Thyroid gland (tissue), 4 donors: ENCODE results near the gene TTC16. TPM values are rescaled to one million over a fixed set of nuclear protein-coding genes. Genes with fewer than 3 reads are reported as not detected.

Source experiments
- DNase-seq, 2 donors: peaks; one replicate each; pipeline ENCODE4 v3.0.0-alpha.2; 2019
- H3K27ac ChIP-seq, 3 donors: fragments of 200-600 bp; sonication (generic); 1 replicate in 2 of 3; 2 replicates in 1 of 3; pipeline ENCODE4 v1.5.1; 2016 to 2019; ENCODE audit warnings: mild to moderate bottlenecking in 1 of 3, moderate library complexity in 1 of 3
- H3K27me3 ChIP-seq: fragments of 200-600 bp; sonication (generic); one replicate; pipeline ENCODE4 v1.5.1; 2019
- H3K36me3 ChIP-seq, 2 donors: fragments of 200-600 bp; sonication (generic); one replicate each; pipeline ENCODE4 v1.5.1; 2016 to 2019
- H3K4me1 ChIP-seq, 2 donors: fragments of 200-600 bp; sonication (generic); one replicate each; pipeline ENCODE4 v1.5.1; 2017 to 2019
- H3K4me3 ChIP-seq, 3 donors: fragments of 200-600 bp; sonication (generic); replicated peaks in 1 of 3; 1 replicate in 2 of 3; 2 replicates in 1 of 3; pipeline ENCODE4 v1.5.1; 2016; ENCODE audit warnings: mild to moderate bottlenecking in 1 of 3
- H3K9me3 ChIP-seq: fragments of 200-600 bp; sonication (generic); one replicate; pipeline ENCODE4 v1.5.1; 2017
- POLR2A ChIP-seq, 2 donors: fragments of 450-650 bp; IDR thresholded peaks; one replicate each; pipeline ENCODE4 v1.6.1; 2017; ENCODE audit warnings: antibody characterized with exemption in 2 of 2, mild to moderate bottlenecking in 2 of 2, moderate library complexity in 1 of 2
- WGBS, 2 donors: methylation state at CpG; one replicate each; pipeline ENCODE4 v1.1.5; 2017; 5-methylcytosine and 5-hydroxymethylcytosine counted together
- intact Hi-C: fragments of 100-400 bp; cut with DNase I; formaldehyde crosslinking; loops from one replicate; pipeline ENCODE4 v1.15.1; 2023
- total RNA-seq, 4 donors: library from RNA; depleted of rRNA; stranded (reverse); fragments of >200 nt; gene quantifications; one replicate each; pipeline ENCODE4 v1.2.3, GENCODE V29; 2016
- TF ChIP-seq, protein P1 (sequence below), 6 experiments: fragments of 200-600 bp in 3 of 6; fragments of 450-650 bp in 3 of 6; sonication (generic) in 3 of 6; IDR thresholded peaks; one replicate each; pipeline ENCODE4 v1.5.1; 2016 to 2019; ENCODE audit warnings: antibody characterized with exemption in 6 of 6, mild to moderate bottlenecking in 2 of 6, inconsistent platforms in 1 of 6, moderate library complexity in 1 of 6

TTC16 gene
- total RNA-seq, 4 donors from 2014 or later, result 0.40 to 0.45 (median 0.44) TPM; not detected in 1

- 93 to 94% methylated on average over 9 to 11 of the region's 11 CpGs for WGBS, 2 donors
- no peak for DNase-seq
- intact Hi-C loops, result no loop called here
Measured at GRCh38 chr9:127712371-127712770, 3.5 kb upstream of the TTC16 start.

GRCh38 chr9:127712867-127713266 lies 3.0 kb upstream of the TTC16 start:
- H3K9me3 ChIP-seq, result no peaks in the 10 kb centered on the region
- 92% methylated on average over 9 of the region's 10 CpGs; no CpG with 5 or more reads in 1 of the 2 donors for WGBS, 2 donors
- DNase-seq, result no peak
- H3K27ac ChIP-seq, result no peak overlapping the region
- H3K27me3 ChIP-seq, result no peaks in the 10 kb centered on the region
- intact Hi-C loops, result no loop called here
- TF ChIP-seq, protein P1, sequence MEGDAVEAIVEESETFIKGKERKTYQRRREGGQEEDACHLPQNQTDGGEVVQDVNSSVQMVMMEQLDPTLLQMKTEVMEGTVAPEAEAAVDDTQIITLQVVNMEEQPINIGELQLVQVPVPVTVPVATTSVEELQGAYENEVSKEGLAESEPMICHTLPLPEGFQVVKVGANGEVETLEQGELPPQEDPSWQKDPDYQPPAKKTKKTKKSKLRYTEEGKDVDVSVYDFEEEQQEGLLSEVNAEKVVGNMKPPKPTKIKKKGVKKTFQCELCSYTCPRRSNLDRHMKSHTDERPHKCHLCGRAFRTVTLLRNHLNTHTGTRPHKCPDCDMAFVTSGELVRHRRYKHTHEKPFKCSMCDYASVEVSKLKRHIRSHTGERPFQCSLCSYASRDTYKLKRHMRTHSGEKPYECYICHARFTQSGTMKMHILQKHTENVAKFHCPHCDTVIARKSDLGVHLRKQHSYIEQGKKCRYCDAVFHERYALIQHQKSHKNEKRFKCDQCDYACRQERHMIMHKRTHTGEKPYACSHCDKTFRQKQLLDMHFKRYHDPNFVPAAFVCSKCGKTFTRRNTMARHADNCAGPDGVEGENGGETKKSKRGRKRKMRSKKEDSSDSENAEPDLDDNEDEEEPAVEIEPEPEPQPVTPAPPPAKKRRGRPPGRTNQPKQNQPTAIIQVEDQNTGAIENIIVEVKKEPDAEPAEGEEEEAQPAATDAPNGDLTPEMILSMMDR (IDR thresholded peaks at IDR 0.05), result no peak
- no peak for TF ChIP-seq POLR2A (IDR thresholded peaks at IDR 0.05)
- H3K36me3 ChIP-seq, result no peaks in the 10 kb centered on the region
- no peak overlapping the region for H3K4me3 ChIP-seq
- H3K4me1 ChIP-seq, result peaks cover 18 to 33% of the 10 kb centered on the region in 2 donors

More at GRCh38 chr9:127712371-127712770, 3.5 kb upstream of the TTC16 start:
- TF ChIP-seq POLR2A (IDR thresholded peaks at IDR 0.05), result no peak
- TF ChIP-seq, protein P1 (IDR thresholded peaks at IDR 0.05), result no peak
- Histone ChIP-seq H3K36me3 (no peaks in the 10 kb centered on the region), H3K9me3 (no peaks in the 10 kb centered on the region), H3K27me3 (no peaks in the 10 kb centered on the region), H3K4me1 (peaks cover 18 to 29% of the 10 kb centered on the region in 2 donors), H3K4me3 (no peak overlapping the region), H3K27ac (no peak overlapping the region)

- H3K27ac ChIP-seq, result peak overlapping the region in 1 of 3 donors; percentile 43
- TF ChIP-seq, protein P1 (IDR thresholded peaks at IDR 0.05), result no peak
- no peak for TF ChIP-seq POLR2A (IDR thresholded peaks at IDR 0.05)
- H3K4me1 ChIP-seq, result peaks cover 18 to 33% of the 10 kb centered on the region in 2 donors
- H3K4me3 ChIP-seq, result peak overlapping the region in 1 of 3 donors; percentile 77
- 57 to 58% methylated on average over 5 to 6 of the region's 19 CpGs for WGBS, 2 donors
- H3K9me3 ChIP-seq, result no peaks in the 10 kb centered on the region
- no peak for DNase-seq
- intact Hi-C loops, result no loop called here
- no peaks in the 10 kb centered on the region for H3K27me3 ChIP-seq
- H3K36me3 ChIP-seq, result no peaks in the 10 kb centered on the region
Measured at GRCh38 chr9:127714020-127714750, 1.7 kb upstream of the TTC16 start.

GRCh38 chr9:127714951-127715469 lies 869 bp upstream of the TTC16 start:
- Histone ChIP-seq H3K4me3 (peak overlapping the region; percentile 77 to 93 (median 77)), H3K27me3 (no peaks in the 10 kb centered on the region), H3K36me3 (no peaks in the 10 kb centered on the region), H3K27ac (peak overlapping the region in 2 of 3 donors; percentile 43 to 82), H3K9me3 (no peaks in the 10 kb centered on the region), H3K4me1 (peaks cover 18 to 33% of the 10 kb centered on the region in 2 donors)
- TF ChIP-seq POLR2A (IDR thresholded peaks at IDR 0.05), result no peak
- TF ChIP-seq, protein P1 (IDR thresholded peaks at IDR 0.05), result no peak
- peak; percentile 36 to 41 for DNase-seq
- intact Hi-C loops, result no loop called here
- WGBS, 2 donors, result 0% methylated on average over 14 of the region's 44 CpGs; no CpG with 5 or more reads in 1 of the 2 donors

GRCh38 chr9:127716412-127716811 lies 533 bp downstream of the TTC16 start:
- peaks cover 18 to 33% of the 10 kb centered on the region in 2 donors for H3K4me1 ChIP-seq
- H3K27me3 ChIP-seq, result no peaks in the 10 kb centered on the region
- WGBS, 2 donors, result 62 to 85% methylated on average over 6 to 9 of the region's 9 CpGs
- no peak for DNase-seq
- TF ChIP-seq, protein P1 (IDR thresholded peaks at IDR 0.05), result no peak
- TF ChIP-seq POLR2A (IDR thresholded peaks at IDR 0.05), result no peak
- H3K9me3 ChIP-seq, result no peaks in the 10 kb centered on the region
- no peaks in the 10 kb centered on the region for H3K36me3 ChIP-seq
- H3K27ac ChIP-seq, result no peak overlapping the region
- H3K4me3 ChIP-seq, result peak overlapping the region in 1 of 3 donors; percentile 77
- intact Hi-C loops, result no loop called here
